ENCODE data around the gene DENND4C. TPM values are rescaled to one million over a fixed set of nuclear protein-coding genes. Genes with fewer than 3 reads are reported as not detected.
A peak's percentile ranks its signal among the peaks of the same experiment; 100 is the strongest.

DENND4C gene
- total RNA-seq, 2 experiments from 2014 or later: 17.4 to 18.5 TPM

DNA sequence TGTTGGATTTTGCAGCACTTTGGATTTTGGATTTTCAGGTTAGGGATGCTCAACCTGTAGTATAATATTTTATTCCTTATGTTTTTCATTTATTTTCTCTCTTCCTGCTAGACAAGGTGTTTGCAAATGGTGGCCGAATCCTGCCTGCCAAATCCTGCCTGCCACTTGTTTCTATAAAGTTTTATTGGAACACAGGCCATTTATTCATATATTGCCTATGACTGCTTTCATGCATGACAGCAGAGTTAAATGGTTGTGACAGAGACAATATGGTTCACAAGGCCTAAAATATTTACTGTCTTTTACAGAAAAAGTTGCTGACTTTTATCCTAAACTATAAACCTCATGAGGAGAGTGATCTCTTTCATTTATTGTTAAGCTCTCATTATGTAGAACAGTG, 72.7 kb downstream of the DENND4C start:
- CTCF ChIA-PET: no interaction called here
- POLR2A ChIA-PET: no interaction called here
- H3K27me3 Mint-ChIP-seq: no peaks in the 10 kb centered on the region
- peaks cover 5% of the 10 kb centered on the region for H3K36me3 Mint-ChIP-seq (ENCODE audit: low read depth)
- H3K9me3 Mint-ChIP-seq: no peaks in the 10 kb centered on the region
- intact Hi-C loops (cut with micrococcal nuclease): no loop called here
- no peak overlapping the region for H3K27ac Mint-ChIP-seq
- TF ChIP-seq, protein P1, sequence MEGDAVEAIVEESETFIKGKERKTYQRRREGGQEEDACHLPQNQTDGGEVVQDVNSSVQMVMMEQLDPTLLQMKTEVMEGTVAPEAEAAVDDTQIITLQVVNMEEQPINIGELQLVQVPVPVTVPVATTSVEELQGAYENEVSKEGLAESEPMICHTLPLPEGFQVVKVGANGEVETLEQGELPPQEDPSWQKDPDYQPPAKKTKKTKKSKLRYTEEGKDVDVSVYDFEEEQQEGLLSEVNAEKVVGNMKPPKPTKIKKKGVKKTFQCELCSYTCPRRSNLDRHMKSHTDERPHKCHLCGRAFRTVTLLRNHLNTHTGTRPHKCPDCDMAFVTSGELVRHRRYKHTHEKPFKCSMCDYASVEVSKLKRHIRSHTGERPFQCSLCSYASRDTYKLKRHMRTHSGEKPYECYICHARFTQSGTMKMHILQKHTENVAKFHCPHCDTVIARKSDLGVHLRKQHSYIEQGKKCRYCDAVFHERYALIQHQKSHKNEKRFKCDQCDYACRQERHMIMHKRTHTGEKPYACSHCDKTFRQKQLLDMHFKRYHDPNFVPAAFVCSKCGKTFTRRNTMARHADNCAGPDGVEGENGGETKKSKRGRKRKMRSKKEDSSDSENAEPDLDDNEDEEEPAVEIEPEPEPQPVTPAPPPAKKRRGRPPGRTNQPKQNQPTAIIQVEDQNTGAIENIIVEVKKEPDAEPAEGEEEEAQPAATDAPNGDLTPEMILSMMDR (IDR thresholded peaks at IDR 0.05): no peak
- ATAC-seq (no peak), DNase-seq (no peak)
- no peaks in the 10 kb centered on the region for H3K4me1 Mint-ChIP-seq (ENCODE audit: low read depth)
- no peak overlapping the region for H3K4me3 Mint-ChIP-seq

- ChIA-PET POLR2A (interaction anchor here (1.1 kb wide), 1 partner anchor 10 kb away, joined by 5 read pairs; no protein-coding TSS in a partner anchor), CTCF (no interaction called here)
- no peak overlapping the region for H3K27ac Mint-ChIP-seq
- H3K27me3 Mint-ChIP-seq: no peaks in the 10 kb centered on the region
- intact Hi-C loops (cut with micrococcal nuclease): no loop called here
- DNase-seq: no peak
- peaks cover 5% of the 10 kb centered on the region for H3K36me3 Mint-ChIP-seq (ENCODE audit: low read depth)
- H3K4me1 Mint-ChIP-seq (ENCODE audit: low read depth): no peaks in the 10 kb centered on the region
- H3K9me3 Mint-ChIP-seq: no peaks in the 10 kb centered on the region
- TF ChIP-seq, protein P1 (IDR thresholded peaks at IDR 0.05): no peak
- ATAC-seq: no peak
- no peak overlapping the region for H3K4me3 Mint-ChIP-seq
Observed at GRCh38 chr9:19306568-19306967, 76.1 kb downstream of the DENND4C start.

GRCh38 chr9:19310246-19310645, 79.8 kb downstream of the DENND4C start:
- no peak overlapping the region for H3K4me3 Mint-ChIP-seq

GRCh38 chr9:19313573-19313972, 83.1 kb downstream of the DENND4C start:
- no peak overlapping the region for H3K4me3 Mint-ChIP-seq
- no peaks in the 10 kb centered on the region for H3K9me3 Mint-ChIP-seq
- ChIA-PET CTCF (no interaction called here), POLR2A (no interaction called here)
- DNase-seq (no peak), ATAC-seq (no peak)
- intact Hi-C loops (cut with micrococcal nuclease): no loop called here
- H3K27me3 Mint-ChIP-seq: no peaks in the 10 kb centered on the region
- TF ChIP-seq, protein P1 (IDR thresholded peaks at IDR 0.05): no peak
- no peaks in the 10 kb centered on the region for H3K4me1 Mint-ChIP-seq (ENCODE audit: low read depth)
- H3K27ac Mint-ChIP-seq: no peak overlapping the region
- peaks cover under 1% of the 10 kb centered on the region for H3K36me3 Mint-ChIP-seq (ENCODE audit: low read depth)

More at GRCh38 chr9:19310246-19310645, 79.8 kb downstream of the DENND4C start:
- CTCF ChIA-PET: interaction anchor here (1.0 kb wide), 1 partner anchor 51 kb away, joined by 4 read pairs; no protein-coding TSS in a partner anchor
- TF ChIP-seq, protein P1 (IDR thresholded peaks at IDR 0.05): no peak
- POLR2A ChIA-PET: no interaction called here
- Mint-ChIP-seq H3K27me3 (no peaks in the 10 kb centered on the region), H3K4me1 (ENCODE audit: low read depth) (no peaks in the 10 kb centered on the region), H3K36me3 (ENCODE audit: low read depth) (no peaks in the 10 kb centered on the region), H3K27ac (no peak overlapping the region), H3K9me3 (no peaks in the 10 kb centered on the region)
- ATAC-seq (no peak), DNase-seq (no peak)
- intact Hi-C loops (cut with micrococcal nuclease): no loop called here

- TF ChIP-seq, protein P1 (IDR thresholded peaks at IDR 0.05): no peak
- Mint-ChIP-seq H3K27ac (peak overlapping the region; percentile 52), H3K4me3 (no peak overlapping the region), H3K9me3 (no peaks in the 10 kb centered on the region), H3K36me3 (ENCODE audit: low read depth) (peaks cover 9% of the 10 kb centered on the region), H3K27me3 (no peaks in the 10 kb centered on the region), H3K4me1 (ENCODE audit: low read depth) (peaks cover 10% of the 10 kb centered on the region)
- no peak for ATAC-seq
- POLR2A ChIA-PET: no interaction called here
- intact Hi-C loops (cut with micrococcal nuclease): no loop called here
- CTCF ChIA-PET: no interaction called here
- DNase-seq: no peak
Observed at GRCh38 chr9:19320495-19320894, 90.0 kb downstream of the DENND4C start.
